Activated naive CD4-positive, alpha-beta T cell (primary cell): Measurements from ENCODE around the gene TP63.

Source experiments
- DNase-seq, 4 experiments: peaks; one replicate each; lab custom pipeline; 2025; lab: John Stamatoyannopoulos, UW

Gene TP63

DNA sequence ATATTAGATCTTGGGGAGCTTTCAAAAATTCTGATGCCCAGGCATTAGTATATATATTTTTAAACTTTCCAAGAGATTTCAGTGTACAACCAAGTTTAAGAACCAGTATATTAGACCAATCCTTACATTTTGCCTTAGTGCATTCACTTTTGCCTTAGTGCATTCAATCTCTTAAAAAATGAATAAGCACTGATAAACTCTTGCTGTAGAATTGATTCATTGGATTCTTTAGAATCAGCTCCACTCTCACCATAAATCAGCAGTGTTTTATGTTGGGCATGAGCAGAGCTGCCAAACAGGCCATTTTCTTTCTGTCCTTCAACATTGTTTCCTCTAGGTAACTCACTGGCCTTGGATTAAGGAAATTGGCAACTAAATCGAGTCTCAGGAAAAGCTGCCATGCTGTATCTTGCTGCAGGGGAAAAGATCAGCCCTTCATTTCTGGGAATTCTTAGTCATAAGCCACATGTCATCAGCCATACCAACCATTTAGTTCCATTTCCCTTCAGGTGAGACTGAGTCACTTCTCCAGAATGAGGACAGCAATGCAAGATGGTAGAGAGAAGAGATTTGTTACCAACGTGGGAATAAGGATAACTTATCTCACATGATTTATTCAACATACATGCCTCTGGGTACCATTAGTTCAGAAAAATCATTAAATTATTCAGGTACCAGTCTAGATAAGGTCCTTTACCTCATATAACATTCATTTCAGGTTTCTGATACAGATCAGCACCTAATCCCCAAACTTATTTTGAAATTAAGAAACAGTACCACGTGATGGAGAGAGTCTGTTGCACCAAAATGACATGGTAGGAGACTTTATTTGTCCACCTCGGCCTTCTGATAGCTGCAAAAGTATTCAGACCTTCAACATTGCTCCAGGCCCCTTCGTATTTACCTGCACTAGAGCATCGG, 297.0 kb downstream of the TP63 start:
- no peak for DNase-seq

DNA sequence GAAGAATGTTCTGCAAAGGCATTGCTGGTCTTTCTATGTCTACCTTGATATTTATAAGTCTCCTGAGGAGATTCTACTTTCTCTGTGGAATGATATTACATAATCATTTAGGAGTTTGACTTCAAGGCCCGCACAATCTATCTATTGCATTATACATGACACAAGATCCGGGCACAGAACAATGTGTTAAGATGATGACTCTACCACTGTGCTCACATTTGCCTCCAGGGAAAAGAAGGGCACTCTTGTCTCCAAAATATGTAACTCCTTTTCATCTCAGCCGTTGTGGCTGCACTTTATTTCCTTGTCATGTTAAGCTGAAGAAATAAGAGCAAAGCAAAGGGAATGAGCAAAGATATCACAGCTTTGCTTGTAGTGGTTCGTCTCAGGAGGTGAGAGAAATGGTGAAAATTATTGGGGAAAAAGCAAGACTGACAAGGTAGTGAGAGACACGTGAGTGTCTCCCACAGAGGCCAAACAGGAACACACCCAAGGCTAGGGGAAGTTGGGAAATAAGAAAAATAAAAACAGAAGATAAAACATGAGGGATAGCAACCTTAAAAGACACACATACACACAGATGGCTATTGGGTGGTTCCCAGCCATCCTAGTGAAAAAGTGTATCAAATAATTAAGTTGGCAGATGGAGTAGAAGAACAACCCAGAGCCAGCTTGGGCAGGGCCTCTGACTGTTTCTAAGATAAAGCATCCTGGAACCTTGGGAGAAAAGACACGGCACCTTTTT, 305.2 kb downstream of the TP63 start:
- no peak for DNase-seq

DNA sequence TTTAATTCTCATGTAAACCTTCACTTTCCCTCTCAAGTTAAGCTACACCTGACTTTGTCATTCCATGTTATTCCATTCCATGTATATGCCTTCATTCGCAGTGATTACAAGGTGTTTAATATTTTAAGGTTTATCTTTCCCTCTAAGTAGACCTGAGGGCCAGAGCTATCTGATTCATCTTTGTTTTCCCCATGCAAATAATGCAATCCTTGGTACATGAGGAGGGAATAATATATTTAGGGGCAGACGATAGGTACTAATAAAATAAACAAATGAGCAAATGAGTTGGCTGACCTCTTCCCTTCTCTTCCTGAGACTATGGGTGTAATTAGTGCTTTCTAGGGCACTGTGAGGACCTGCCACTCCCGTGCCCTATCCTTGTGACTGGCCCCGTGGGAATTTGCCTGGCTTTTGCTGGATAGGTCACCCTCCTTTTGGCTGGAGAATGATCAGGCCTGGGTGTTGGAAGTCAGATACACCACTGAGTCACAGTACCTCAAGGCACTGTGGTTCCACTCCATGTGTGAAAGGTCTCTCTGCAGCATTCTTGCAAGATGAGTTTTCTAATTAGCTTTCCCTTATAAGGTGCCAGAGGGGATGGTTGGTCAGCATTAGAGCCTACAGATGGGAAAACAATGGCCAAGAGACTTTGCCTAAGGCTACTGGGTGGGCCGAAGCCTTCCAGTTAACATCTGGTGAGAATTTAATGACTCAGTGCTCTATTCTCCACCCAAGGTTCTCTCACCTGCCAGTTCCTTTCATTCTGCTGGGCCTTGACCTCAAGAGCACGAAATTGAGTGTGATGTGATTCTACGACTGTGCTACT, 306.3 kb downstream of the TP63 start:
- no peak for DNase-seq

DNA sequence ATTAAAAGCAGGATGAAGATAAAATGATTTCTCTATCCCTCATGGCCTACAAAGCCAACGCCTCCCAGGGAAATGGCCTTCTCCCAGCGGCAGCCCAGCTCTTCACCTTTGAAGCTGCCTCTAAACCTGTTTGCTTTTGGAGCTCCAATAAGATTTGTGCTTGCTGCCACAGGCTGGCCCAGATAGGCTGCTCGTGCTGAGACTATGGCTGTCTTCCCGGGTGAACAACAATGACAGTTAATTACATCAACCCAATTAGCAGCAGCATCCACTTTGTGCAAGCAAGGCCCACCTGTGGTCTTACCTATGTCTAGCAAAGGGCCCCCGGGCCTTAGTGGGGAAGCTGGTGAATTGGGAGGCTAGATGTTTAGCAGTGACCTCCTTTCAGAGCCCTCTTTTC, 309.9 kb downstream of the TP63 start:
- DNase-seq = no peak

DNA sequence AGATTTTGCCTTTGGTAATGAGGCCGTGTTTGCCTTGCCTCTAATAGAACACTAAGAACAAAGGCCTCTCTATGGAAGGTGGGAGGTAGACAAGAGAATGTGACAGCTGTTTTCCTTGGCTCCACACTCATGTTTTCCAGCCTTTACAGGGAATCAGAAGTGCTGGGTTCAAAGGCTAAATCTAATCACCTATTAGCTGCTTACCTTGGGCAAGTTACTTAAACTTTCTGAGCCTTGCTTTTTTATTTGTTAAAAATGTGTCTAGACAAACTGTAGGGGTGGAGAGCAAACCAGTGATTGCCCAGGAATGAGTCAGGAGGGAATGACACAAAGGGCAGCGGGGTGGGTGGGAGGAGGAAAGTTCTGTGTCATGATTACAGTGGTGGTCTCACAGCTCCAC, 310.5 kb downstream of the TP63 start:
- DNase-seq = no peak

DNA sequence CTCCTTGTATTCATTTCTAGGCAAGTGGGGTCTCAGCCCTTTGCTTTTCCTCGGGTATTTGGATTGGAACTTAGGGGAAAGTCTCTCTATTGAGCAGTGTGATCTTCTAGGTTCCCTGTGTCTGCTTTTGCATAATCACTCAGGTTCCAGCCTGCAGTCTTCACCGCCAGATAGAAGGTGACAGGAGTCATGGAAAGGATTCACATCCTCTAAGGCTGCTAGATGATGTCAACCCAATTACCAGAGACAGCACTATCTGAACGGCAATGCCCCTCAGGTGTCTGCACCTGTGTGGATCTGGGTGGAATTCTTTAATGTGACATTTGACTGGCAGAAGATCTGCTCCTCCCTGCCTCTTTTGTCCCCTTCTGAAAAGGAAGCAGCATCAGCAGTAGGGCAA, 311.8 kb downstream of the TP63 start:
- no peak for DNase-seq

DNA sequence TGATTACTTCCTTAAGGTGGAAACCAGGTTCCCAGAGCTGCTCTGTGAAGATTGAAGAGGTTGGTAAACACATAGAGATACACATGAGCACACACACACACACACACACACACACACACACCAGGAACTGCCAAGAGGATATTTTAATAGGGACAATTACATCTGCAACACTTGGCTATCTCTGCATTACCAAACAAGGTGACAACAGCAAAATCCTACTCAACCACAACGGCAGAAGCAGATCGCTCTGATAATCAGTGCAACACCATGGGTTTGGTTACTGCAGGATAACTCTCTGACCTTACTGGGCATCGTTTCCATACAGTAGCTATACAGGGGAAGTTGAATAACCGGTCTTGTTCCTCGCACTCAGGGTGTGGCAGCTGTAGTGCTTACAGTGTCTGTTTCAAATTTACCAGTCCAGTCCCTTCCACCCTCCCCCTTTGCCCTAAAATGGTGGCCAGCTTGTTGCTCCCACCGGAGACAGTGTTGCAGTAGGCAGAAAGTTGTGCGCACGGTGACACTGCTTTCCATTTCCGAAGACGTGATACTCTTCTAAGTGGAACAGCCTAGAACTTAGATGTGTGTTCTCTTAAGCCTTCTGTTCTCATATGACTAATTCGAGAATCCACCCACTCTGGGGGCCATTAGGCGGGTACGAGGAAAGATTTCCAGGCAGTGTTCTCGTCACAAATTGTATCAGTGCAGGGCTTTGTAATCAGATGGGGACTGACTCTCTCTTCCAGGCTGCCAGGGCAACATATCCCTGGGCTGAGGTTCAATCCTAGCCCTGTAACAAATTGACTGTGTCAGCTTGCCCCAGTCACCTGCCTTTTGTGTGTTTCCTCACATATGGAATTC, 313.3 kb downstream of the TP63 start:
- no peak for DNase-seq

DNA sequence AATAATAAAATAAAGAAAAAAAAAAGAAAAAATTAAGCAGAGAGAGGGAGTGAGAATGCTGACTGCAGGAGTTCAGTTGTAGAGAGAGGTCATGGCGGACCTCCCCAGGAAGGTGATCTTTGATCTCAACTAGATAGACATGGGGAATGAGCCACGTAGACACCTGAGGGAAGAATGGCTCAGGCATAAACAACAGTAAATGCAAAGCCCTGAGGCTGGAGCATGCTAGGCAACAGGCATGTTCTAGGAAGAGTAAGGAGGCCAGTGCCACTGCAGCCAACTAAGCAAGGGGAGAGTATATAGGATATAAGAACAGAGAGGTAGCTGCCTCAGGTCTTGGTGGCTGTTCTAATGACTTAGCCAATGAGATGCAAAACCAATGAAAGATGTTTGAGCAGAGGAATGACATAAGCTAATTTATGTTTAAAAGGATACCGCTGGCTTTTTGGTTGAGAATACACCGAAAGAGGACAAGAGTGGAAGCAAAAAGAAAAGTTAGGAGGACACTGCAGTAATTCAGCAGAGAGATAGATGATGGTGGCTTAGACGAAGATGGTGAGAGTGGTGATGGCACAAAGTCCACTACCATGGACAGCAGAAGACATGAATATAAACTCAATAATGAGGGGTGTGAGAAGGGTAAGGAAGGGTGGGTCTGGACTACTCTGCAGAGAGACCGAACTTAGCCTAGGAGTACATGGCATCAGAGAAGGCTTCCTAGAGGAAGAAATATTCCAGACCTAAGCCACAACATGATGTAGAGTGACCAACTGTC, 314.9 kb downstream of the TP63 start:
- no peak for DNase-seq
